ENCODE measurements around the gene MGAT5B. TPM values are rescaled to one million over a fixed set of nuclear protein-coding genes. Genes with fewer than 3 reads are reported as not detected.

MGAT5B gene
- total RNA-seq, 1 donor from 2014 or later, result 0.26 TPM

DNA sequence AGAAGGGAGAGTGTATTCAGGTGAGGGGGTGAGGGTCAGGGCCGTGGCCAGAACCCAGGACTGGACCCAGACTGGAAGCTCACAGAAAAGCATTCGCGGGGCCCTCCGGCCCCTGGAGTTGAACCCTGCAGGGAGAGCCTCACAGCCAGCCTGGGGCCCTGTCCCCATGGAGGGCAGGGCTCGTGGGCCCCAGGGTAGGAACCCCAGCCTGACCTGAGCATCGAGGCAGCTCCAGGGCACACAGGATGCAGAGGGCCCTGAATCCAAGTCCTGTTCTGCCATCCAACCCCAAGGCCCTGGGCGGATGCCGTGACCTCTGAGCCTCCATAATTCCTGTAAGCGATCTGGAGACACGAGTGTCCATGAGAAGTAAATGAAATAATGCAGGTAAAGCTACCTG lies 79.1 kb downstream of the MGAT5B start:
- DNase-seq (ENCODE audit: low read depth in 2 of 2), result no peak

DNA sequence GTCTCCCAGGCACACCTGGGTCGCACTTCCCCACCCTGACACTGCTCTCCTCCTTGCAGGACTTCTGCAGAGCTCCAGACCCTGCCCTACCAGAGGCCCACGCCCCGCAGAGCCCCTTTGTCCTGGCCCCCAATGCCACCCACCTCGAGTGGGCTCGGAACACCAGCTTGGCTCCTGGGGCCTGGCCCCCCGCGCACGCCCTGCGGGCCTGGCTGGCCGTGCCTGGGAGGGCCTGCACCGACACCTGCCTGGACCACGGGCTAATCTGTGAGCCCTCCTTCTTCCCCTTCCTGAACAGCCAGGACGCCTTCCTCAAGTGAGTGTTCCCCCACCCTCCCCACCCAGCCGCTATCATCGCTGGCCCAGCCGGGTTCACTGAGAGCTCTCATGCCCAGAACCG lies 79.6 kb downstream of the MGAT5B start:
- no peak for DNase-seq (ENCODE audit: low read depth in 2 of 2)

DNA sequence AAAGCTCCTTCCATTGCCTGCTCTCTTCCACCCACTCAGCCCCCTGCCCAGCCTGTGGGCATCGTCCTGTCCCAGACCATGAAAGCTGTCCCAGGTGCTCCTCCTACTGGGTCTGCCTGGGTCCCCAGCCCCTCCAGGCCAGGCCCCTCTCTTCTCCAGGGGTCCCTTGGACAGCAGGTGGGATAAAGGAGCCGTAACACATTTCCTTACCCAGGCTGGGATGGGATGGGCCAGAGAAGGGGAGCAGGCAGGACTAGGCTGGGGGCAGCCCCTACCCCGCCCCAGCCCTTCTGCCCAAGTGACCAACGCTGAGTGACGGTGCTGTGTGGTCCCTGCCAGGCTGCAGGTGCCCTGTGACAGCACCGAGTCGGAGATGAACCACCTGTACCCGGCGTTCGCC lies 80.1 kb downstream of the MGAT5B start:
- no peak for DNase-seq (ENCODE audit: low read depth in 2 of 2)

DNA sequence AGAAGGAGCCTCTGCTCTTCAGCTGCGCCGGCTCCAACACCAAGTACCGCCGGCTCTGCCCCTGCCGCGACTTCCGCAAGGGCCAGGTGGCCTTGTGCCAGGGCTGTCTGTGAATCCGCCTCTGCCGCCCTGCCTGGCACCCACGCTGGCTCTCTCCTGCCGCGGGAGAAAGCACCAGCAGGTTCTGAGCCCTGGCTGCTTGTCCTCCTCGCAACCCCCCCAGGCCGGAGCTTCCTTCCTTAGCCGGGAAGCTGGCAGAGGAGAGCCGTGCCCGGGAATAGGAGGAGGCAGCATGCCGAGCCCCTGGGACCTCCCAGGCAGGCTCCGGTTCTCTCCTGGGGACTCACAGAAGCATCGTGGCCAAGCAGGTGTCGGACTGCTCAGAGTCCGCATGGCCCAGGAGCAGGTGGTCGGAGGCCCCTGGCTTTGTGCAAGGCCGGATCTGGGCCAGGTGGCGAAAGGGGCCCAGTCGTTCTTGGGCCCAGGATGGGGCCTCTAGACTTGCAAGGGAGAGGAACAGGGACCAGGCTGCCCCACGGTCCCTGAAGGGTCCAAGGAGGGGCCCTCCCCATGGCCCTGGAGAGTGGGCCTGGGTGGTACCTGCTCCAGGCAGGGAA lies 80.6 kb downstream of the MGAT5B start:
- no peak for DNase-seq (ENCODE audit: low read depth in 2 of 2)

DNA sequence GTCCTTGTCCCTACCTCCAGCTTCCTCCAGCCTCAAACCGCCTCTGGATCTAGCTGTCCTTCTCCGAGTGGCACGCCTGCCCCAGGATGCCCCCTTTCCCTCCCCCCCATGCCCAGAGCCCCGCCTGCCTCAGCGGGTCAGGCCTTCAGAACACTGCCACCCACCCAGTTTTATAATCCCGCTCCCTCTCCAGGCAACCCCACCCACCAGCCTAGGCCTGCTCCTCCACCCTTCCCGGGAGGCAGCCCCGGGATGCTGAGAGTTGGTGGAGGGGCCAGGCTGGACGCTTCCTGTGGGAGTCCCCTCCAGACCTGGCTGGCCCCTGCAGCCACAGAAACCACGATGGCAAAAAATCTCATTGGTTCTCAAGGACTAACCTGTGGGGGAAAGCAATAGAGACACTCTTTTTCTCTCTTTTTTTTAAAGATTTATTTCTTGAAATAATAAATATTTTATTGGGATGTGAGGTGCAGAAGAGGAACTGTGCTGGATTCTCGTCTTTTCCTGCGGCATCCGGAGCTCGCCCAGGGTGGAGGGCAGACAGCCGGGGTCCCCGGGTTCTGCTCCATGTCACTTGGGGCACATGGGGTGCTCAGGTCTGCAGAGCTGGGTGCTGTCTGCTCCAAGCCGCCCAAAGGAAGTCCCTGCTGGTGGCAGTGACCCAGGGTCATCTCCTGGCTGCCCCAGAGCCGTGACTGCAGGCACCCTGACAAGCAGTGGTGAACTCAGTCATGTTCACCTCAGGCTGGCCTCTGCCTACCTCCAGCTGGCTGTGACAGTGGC lies 81.9 kb downstream of the MGAT5B start:
- DNase-seq (ENCODE audit: low read depth in 2 of 2), result no peak

DNA sequence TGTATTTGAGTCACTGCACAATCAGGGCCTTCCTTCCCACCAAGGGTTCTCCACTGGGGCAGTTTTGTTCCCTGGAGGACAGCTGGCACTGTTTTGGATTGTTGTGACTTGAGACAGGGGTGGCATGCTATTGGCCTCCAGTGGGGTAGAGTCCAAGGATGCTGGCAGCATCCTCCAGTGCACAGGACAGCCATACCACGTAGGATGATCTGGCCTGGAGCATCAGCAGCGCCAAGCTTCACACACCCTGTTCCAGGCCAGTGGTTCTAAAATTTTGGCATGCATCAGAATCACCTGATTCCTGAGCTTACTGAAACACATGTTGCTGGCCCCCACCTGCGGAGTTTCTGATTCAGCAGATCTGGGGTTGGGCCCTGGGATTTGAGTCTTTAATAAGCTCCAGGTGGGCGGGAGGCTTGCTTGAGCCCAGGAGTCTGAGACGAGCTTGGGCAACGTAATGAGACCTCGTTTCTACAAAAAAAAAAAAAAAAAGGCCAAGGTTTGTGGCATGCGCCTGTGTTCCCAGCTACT lies 83.2 kb downstream of the MGAT5B start:
- no peak for DNase-seq (ENCODE audit: low read depth in 2 of 2)

DNA sequence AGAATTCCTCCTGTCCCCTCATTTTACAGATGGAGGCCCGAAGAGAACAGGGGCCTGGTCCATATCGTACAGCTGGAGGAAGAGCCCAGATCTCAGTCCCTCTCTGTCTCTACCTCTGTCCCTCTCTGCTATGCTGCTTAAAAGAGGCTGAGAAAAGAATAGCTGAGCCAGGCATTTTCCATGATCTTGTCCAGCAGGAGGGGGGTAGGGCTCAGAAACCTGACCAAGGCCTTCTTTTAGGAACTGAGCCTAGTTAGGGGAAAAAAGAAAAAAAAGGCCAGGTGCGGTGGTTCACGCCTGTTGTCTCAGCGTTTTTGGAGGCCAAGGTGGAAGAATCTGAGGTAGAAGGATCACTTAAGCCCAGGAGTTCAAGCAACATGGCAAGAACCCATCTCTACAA lies 84.2 kb downstream of the MGAT5B start:
- no peak for DNase-seq (ENCODE audit: low read depth in 2 of 2)

DNA sequence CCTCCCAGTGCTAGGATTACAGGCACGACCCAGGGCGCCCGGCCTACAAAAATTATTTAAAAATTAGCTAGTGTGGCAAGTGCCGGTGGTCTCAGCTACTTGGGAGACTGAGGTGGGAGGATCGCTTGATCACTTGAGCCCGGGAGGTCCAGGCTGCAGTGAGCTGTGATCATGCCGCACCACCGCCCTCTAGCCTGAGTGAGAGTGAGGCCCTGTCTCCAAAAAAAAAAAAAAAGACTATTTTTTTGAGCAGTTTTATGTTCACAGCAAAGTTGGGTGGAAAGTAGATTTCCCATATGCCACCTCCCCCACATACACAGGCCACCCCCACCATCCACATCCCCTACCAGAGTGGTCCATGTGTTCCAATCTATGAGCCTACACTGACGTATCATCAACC lies 84.9 kb downstream of the MGAT5B start:
- no peak for DNase-seq (ENCODE audit: low read depth in 2 of 2)

DNA sequence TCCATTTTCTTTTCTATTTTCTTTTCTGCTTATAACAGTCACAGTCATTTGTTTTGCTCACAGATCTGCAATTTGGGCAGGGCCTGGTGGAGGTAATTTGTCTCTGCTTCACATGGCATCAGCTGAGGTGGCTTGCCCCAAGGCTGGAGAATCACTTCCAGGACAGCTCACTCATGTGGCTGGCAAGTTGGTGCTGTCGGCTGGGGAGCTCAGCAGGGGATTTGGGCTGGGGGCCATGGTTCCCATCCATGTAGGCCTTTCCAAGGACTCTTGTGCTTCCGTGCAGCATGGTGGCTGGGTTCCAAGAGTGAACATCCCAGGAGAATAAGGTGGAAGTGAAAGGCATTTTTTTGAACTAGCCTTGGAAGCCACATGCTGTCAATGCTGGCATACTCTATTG lies 85.7 kb downstream of the MGAT5B start:
- no peak for DNase-seq (ENCODE audit: low read depth in 2 of 2)

DNA sequence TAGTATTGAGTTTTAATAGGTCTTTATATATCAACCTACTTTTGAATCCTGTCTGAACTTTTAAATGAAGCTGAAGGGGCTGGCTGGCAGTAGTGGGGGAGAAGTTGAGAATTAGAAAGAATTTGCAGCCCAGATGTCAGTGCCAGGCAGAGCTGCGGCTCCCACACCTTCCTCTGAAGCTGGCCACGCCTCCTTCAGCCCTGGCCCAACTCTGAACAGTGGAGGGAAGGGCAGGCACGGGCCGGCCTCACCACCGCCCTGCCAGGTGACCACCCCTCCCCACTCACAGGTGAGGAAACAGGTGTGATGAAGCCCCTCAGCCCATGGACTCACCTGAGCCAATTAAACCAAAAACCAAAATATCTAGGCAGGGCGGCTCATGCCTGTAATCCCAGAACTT lies 87.0 kb downstream of the MGAT5B start:
- DNase-seq (ENCODE audit: low read depth in 2 of 2), result no peak

DNA sequence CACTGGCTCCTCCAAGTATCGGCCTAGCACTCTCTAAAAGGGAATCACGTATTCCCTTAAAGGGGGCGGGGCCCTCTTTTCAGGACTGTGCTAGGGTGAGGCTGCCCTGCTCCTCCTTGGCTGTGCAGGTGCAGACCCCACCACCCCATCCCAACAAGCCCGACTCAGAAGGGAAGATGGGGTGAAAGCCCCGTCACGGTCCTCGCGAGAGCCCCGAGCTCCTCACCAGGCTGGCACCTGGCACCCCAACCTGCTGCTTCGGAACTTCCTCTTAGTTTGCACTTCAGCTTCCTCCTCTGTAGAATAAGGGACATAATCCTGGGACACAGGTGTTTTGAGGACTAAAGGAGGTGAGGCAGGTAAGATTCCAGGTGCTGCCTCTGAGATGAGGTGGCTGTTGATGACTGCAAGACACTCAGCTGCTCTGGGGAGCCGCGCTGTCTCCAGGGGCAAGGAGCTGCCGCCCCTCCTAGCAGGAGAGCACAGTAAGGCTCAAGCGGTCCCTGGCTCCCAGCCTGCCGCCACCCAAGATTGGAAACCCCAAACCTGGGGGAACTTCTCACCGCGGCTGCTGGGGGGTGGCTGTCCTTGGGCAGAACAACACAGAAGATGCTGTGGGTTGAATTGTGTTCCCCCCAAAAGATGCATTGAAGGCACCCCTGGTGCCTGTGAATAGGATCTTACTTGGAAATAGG lies 88.8 kb downstream of the MGAT5B start:
- DNase-seq (ENCODE audit: low read depth in 2 of 2), result no peak

DNA sequence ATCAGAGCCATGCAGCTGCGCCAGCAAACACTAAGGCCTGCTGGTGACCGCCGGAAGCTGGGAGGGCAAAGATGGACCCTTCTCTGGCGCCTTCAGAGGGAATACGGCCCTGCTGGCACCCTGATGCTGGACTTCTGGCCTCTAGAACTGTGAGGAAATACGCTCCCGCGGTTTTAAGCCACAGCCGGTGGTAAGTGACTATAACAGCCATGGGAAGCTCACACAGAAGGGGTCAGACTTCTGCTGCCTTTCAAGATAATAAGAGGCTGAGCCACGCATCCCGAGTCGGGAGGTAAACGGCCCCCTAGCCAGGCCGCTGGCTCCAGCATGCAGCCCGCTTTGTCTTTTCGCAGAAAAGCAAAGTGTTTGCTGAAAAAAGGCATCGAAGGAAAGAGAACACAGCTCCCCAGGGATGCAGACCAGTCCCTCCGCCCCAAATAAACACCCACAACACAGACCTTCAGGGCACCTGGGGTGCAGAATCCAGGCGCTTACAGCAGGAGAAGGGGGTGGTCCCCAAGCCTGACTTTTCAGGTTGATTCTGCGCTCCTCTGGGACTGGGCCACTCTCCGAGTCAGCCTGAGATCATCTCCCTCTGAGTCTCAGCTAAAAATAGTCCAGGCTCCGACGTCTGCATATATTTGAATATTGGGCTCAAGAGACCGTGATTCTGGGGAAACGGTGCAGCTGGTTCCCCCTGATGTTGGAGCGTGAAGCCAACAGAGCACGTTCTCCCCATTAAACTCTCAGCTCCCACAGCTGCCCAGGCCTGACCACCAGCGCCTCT lies 89.7 kb downstream of the MGAT5B start:
- no peak for DNase-seq (ENCODE audit: low read depth in 2 of 2)

DNA sequence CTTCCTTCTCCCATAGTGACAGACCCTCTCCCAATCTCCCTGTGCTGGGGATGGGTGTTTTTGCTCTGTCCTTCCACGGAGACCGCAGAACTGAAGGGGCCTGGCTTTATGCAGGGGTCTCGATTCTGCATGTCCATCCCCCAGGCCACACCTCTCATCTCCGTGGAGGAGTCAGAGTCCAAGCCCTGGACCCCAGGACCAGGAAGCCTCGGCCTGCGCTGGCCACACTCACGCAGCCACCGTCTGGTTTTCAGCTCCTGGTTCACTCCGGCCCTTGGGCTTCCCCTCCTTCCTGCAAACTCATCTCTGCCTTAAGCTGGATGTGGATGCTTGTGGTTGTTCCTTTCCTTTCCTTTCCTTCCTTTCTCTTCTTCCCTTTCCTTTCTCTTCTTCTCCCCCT lies 90.8 kb downstream of the MGAT5B start:
- no peak for DNase-seq (ENCODE audit: low read depth in 2 of 2)

DNA sequence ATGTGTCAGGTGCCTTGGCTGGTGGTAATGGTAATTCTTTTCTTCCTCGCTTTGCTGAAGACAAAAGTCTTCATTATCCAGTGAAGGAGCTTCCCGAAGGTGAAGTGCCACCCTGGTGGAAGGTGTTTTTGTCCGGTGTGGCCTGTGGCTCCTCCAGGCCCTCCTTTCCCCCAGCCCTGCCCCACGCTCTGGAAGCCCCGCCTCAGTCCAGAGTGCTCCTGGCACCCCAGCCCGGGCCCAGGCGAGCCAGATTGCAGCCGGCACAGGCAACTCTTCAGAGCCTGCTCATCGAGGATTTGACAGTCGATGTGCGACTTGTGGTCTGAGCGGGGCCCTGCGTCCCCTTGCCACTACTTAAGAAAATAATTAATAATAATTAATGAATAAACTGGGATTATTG lies 93.7 kb downstream of the MGAT5B start:
- no peak for DNase-seq (ENCODE audit: low read depth in 2 of 2)

DNA sequence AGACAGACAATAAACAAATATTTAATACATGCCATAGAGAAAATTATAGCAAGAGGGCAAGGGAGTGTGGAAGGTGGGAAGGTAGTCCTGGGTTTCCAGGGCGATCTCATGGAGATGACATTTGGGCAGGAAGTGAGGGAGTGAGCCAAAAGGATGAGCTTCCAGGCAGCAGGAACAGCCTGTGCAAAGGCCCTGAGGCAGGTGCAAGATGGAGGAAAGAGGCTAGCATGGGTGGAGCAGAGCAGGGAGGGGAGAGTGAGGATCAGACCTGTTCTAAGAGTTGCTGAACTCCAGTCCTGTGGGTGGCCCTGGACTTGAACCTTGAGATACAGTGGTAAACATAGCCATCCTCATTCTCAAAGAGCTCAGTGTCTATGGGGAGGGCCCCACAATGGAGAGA lies 94.7 kb downstream of the MGAT5B start:
- no peak for DNase-seq (ENCODE audit: low read depth in 2 of 2)

DNA sequence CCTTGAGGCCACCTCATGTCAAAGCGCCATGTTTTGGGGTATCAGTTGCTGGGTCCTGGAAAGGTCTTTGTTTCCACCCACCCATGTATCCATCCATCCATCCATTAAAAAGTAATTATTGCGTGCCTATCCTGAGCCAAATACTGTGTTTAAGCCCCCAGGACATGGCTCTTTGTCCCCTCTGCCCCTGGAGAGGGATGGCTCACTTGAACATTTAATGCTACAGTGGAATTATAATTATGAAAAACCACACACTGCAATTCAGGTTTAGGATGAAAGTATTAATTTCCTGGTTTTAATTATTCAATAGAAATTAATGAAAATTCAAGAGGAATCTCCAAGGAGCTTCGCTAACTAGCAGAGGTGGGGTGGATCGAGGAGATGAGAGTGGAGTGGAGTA lies 97.8 kb downstream of the MGAT5B start:
- DNase-seq (ENCODE audit: low read depth in 2 of 2), result no peak

DNA sequence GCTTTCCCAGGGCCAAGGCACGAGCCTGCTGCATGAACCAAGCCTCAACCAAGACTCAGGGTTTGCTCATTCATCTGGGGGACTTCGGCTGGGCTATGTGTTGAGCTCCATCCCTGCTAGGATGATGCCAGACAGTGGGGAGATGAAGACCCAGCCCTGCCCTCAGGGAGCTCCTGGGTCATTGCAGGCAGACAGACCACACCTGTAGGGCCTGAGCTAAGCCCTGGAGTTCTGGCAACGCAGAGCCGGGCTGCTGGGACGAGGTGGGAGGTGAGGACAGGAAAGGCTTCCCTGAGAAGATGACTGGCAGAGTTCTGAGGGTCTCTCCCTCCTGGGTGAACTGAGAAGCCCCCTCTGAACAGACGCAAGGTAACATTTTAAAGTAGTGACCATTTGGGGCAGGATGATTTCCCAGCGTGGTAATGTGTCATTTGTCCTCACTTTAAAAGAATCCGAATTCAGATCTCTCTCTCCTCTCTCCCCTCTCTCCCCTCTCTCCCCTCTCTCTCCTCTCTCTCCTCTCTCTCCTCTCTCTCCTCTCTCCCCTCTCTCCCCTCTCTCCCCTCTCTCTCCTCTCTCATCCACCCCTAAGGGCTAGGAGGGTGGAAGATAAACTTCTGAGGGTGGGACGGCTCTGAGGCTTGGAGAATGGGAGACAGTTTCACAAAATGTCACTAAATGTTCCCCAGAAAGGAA lies 98.4 kb downstream of the MGAT5B start:
- DNase-seq (ENCODE audit: low read depth in 2 of 2), result no peak

DNA sequence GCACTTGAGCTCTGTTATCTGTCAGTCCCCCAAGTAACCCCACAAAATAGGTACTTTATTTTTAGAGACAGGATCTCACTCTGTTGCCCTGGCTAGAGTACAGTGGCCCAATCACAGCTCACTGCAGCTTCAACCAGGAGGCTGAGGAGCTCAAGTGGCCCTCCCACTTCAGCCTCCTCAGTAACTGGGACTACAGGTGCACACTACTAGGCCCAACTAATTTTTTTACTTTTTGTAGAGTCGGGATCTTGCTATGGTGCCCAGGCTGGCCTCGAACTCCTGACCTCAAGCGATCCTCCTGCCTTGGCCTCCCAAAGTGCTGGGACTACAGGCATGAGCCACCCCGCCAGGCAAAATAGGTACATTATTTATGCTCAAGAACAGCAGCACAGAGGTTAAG lies 99.6 kb downstream of the MGAT5B start:
- no peak for DNase-seq (ENCODE audit: low read depth in 2 of 2)

DNA sequence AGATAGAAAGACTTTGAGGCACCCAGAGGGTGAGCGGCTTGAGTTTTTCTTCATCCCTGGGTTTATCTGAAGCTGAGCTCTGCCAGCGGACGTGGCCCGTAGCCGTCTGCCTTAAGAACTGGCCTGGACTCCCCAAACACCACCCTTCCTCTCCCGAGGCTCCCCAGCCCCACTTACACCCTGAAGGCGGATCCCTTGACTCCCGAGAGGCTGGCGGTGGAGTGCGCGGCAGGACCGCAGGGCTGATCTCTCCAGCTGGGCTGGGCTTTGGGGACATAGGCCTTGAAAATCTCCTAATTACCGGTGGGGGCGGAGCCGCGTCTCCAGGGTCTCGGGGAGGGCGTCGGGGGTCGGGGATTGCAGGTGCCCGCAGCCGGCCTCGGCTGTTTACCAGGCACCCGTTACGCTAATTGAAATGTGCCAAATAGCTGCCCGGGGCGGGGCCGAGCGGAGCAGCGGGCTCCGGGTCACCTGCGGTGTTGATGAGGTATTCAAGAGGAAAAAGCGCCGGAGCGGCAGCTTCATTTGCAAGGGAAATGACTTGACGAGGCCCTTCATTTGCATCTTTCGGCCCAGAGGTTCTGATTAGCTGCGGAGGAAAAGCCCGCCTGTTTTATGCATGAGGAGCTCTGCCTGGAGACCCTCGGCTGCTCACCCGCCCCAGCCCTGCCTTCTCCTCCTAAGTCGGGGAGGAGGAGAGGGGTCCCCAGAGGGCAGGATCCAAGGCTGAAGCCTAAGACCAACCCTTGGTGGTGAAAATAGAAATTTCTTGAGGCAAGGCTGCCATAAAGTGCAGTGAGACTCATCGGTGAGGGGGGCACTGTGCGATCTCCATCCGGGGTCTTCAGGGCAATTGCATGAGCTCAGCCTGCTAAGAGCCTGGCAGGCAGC lies 100.7 kb downstream of the MGAT5B start:
- DNase-seq (ENCODE audit: low read depth in 2 of 2), result no peak

DNA sequence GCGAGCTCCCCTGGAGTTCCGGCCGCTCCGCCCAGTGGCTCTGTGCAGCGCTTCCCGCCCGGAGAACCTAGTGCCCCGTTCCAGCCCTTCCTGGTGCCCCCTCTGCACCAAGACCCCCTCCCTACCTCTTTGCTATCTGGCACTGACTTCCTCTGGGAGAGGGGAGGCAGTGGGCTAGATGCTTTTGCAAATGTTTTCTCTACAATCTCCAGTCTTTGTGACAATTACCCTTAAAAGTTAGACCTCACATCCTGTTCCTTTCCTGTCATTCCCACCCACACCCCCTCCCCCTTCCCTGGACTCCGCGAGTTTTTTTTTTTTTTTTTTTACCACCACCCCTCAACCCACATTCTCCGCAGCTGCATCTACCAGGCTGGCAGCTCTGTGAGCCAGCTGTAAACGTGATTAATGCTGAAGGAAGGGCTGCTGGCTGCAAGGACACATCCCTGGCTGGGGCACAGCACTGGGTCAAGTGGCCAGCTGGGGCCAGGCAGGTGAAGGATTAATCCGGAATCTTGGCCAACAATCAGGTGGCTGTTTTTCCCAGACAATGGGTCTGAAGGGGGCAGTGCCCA lies 101.5 kb downstream of the MGAT5B start:
- no peak for DNase-seq (ENCODE audit: low read depth in 2 of 2)
